CD4-positive, alpha-beta T cell (primary cell): ENCODE data around the gene LMO3. TPM values are rescaled to one million over a fixed set of nuclear protein-coding genes. Genes with fewer than 3 reads are reported as not detected.

Experiments used
- ATAC-seq: fragments of 200-7000 bp; cut with Tn5 transposase; one replicate; pipeline ENCODE4 v1.10.0; 2022; ENCODE audit warnings: mild to moderate bottlenecking; ENCODE audit not compliant: poor library complexity
- CTCF ChIA-PET: fragments of 350-600 bp; sonication (Branson Sonifier 250); formaldehyde crosslinking; loops from one replicate; lab custom pipeline; 2021; ENCODE audit warnings: antibody characterized with exemption, inconsistent platforms; lab: Charles Lee
- POLR2A ChIA-PET: fragments of 350-600 bp; sonication (Branson Sonifier 250); formaldehyde crosslinking; loops from one replicate; lab custom pipeline; 2021; ENCODE audit warnings: antibody characterized with exemption, inconsistent platforms; lab: Charles Lee
- DNase-seq, 14 experiments: peaks; one replicate each; pipeline ENCODE4 v3.0.0-alpha.2; 2013 to 2020; ENCODE audit warnings: mixed read lengths in 2 of 14
- H3K27ac ChIP-seq, 2 donors: one replicate each; pipeline versions ENCODE4 v1.5.1 to v1.7.0; 2013; ENCODE audit warnings: low read length in 2 of 2, low read depth in 1 of 2, mild to moderate bottlenecking in 1 of 2
- H3K27me3 ChIP-seq, 2 experiments: 1 replicate in 1 of 2; 2 replicates in 1 of 2; pipeline versions ENCODE4 v1.6.1 to v1.7.0; 2013; ENCODE audit warnings: low read length in 2 of 2, control low read depth in 1 of 2, mild to moderate bottlenecking in 1 of 2, moderate library complexity in 1 of 2; ENCODE audit not compliant: insufficient read depth in 2 of 2, control insufficient read depth in 1 of 2
- H3K36me3 ChIP-seq: one replicate; pipeline ENCODE4 v1.6.1; 2013; ENCODE audit warnings: low read length, control low read depth; ENCODE audit not compliant: insufficient read depth
- H3K4me1 ChIP-seq: one replicate; pipeline ENCODE4 v1.6.1; 2013; ENCODE audit warnings: low read length, control low read depth; ENCODE audit not compliant: insufficient read depth
- H3K4me3 ChIP-seq: one replicate; pipeline ENCODE4 v1.5.1; 2013; ENCODE audit warnings: mild to moderate bottlenecking, low read length, moderate library complexity
- H3K9me3 ChIP-seq, 2 experiments: 1 replicate in 1 of 2; 2 replicates in 1 of 2; pipeline versions ENCODE4 v1.6.1 to v1.7.0; 2013; ENCODE audit warnings: low read length in 2 of 2, mild to moderate bottlenecking in 2 of 2, control low read depth in 1 of 2, moderate library complexity in 1 of 2; ENCODE audit not compliant: control insufficient read depth in 1 of 2, insufficient read depth in 1 of 2
- H3K27ac Mint-ChIP-seq: one replicate; pipeline ENCODE4 v1.8.0; 2020; ENCODE audit warnings: mixed read lengths
- H3K27me3 Mint-ChIP-seq: one replicate; pipeline ENCODE4 v1.8.0; 2021; ENCODE audit warnings: mixed read lengths
- H3K36me3 Mint-ChIP-seq: one replicate; pipeline ENCODE4 v1.8.0; 2021; ENCODE audit warnings: low read depth, mixed read lengths
- H3K4me1 Mint-ChIP-seq: one replicate; pipeline ENCODE4 v1.8.0; 2021; ENCODE audit warnings: low read depth, mixed read lengths
- H3K4me3 Mint-ChIP-seq: one replicate; pipeline ENCODE4 v1.8.0; 2020; ENCODE audit warnings: mild to moderate bottlenecking, mixed read lengths
- H3K9me3 Mint-ChIP-seq: one replicate; pipeline ENCODE4 v1.8.0; 2020; ENCODE audit warnings: mixed read lengths
- CTCF ChIP-seq: fragments of 200-600 bp; IDR thresholded peaks from one replicate; pipeline ENCODE4 v1.8.0; 2022; ENCODE audit warnings: antibody characterized with exemption, mild to moderate bottlenecking
- intact Hi-C, 2 experiments: fragments of 100-400 bp; cut with DNase I in 1 of 2; cut with micrococcal nuclease in 1 of 2; formaldehyde crosslinking; loops; one replicate each; pipeline versions ENCODE4 v1.15.1 to v1.9.0; 2023 to 2025; cut with DNase I, micrococcal nuclease
- total RNA-seq, 174 experiments: library from RNA in 2 of 174; stranded (reverse) in 2 of 174; gene quantifications; one replicate each; pipeline ENCODE4 v1.2.3 and lab custom pipeline; 2021 to 2026

The LMO3 gene
- total RNA-seq, 2 experiments from 2014 or later, result not detected

GRCh38 chr12:16513231-16513630 is 92.7 kb downstream of the LMO3 start:
- CTCF ChIA-PET, result no interaction called here
- Histone ChIP-seq H3K4me3 (no peak overlapping the region), H3K27ac (no peak overlapping the region), H3K4me1 (no peaks in the 10 kb centered on the region), H3K36me3 (no peaks in the 10 kb centered on the region), H3K9me3 (peaks cover 0 to 10% of the 10 kb centered on the region in 2 experiments), H3K27me3 (no peaks in the 10 kb centered on the region)
- no peaks in the 10 kb centered on the region for H3K27me3 Mint-ChIP-seq
- ATAC-seq, result no peak
- H3K36me3 Mint-ChIP-seq, result no peaks in the 10 kb centered on the region
- peaks cover 2% of the 10 kb centered on the region for H3K9me3 Mint-ChIP-seq
- H3K4me1 Mint-ChIP-seq, result no peaks in the 10 kb centered on the region
- TF ChIP-seq CTCF, result no peak
- intact Hi-C loops, result no loop called here
- H3K4me3 Mint-ChIP-seq, result no peak overlapping the region
- no peak for DNase-seq
- H3K27ac Mint-ChIP-seq, result no peak overlapping the region
- POLR2A ChIA-PET, result no interaction called here

- DNase-seq (no peak), ATAC-seq (no peak)
- intact Hi-C loops, result no loop called here
- CTCF ChIA-PET, result no interaction called here
- H3K4me1 Mint-ChIP-seq, result no peaks in the 10 kb centered on the region
- no peaks in the 10 kb centered on the region for H3K4me1 ChIP-seq
- TF ChIP-seq CTCF, result no peak
- peaks cover 0 to 7% of the 10 kb centered on the region in 2 experiments for H3K9me3 ChIP-seq
- H3K27me3 ChIP-seq, result no peaks in the 10 kb centered on the region
- no peaks in the 10 kb centered on the region for H3K36me3 ChIP-seq
- no peak overlapping the region for H3K4me3 ChIP-seq
- no peak overlapping the region for H3K27ac Mint-ChIP-seq
- H3K27me3 Mint-ChIP-seq, result no peaks in the 10 kb centered on the region
- POLR2A ChIA-PET, result no interaction called here
- H3K4me3 Mint-ChIP-seq, result no peak overlapping the region
- no peaks in the 10 kb centered on the region for H3K36me3 Mint-ChIP-seq
- H3K9me3 Mint-ChIP-seq, result peaks cover 11% of the 10 kb centered on the region
- H3K27ac ChIP-seq, result no peak overlapping the region
Observed at GRCh38 chr12:16509411-16509810, 96.6 kb downstream of the LMO3 start.

- ATAC-seq (no peak), DNase-seq (no peak)
- no peaks in the 10 kb centered on the region for H3K9me3 ChIP-seq
- ChIA-PET CTCF (no interaction called here), POLR2A (no interaction called here)
- Mint-ChIP-seq H3K9me3 (peaks cover 14% of the 10 kb centered on the region), H3K4me1 (no peaks in the 10 kb centered on the region), H3K27ac (no peak overlapping the region), H3K27me3 (no peaks in the 10 kb centered on the region), H3K4me3 (no peak overlapping the region), H3K36me3 (no peaks in the 10 kb centered on the region)
- TF ChIP-seq CTCF, result no peak
- intact Hi-C loops, result no loop called here
- no peak overlapping the region for H3K27ac ChIP-seq
- H3K36me3 ChIP-seq, result no peaks in the 10 kb centered on the region
- no peak overlapping the region for H3K4me3 ChIP-seq
- no peaks in the 10 kb centered on the region for H3K4me1 ChIP-seq
- H3K27me3 ChIP-seq, result no peaks in the 10 kb centered on the region
Observed at GRCh38 chr12:16506394-16506793, 99.6 kb downstream of the LMO3 start.
